ENCODE data around the gene TBX4.

Gene TBX4

DNA sequence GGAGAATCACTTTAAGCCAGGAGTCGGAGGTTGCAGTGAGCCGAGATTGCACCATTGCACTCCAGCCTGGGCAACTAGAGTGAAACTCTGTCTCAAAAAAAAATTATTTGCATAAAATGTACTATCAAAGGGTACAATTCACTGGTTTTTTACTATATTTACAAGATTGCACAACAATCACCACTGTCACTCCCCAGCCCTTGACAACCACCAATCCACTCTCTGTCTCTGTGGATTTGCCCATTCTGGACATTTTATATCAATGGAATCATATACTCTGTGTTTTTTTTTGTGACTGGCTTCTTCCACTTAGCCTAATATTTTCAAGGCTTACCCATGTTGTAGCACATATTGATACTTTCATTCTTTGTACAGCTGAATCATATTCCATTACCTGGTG is 33.8 kb upstream of the TBX4 start:
- POLR2A ChIA-PET = no interaction called here
- CTCF ChIA-PET = interaction anchor here (0.7 to 1.4 kb wide), 2 partner anchors 158 to 362 kb away, joined by 4 read pairs; no protein-coding TSS in a partner anchor

DNA sequence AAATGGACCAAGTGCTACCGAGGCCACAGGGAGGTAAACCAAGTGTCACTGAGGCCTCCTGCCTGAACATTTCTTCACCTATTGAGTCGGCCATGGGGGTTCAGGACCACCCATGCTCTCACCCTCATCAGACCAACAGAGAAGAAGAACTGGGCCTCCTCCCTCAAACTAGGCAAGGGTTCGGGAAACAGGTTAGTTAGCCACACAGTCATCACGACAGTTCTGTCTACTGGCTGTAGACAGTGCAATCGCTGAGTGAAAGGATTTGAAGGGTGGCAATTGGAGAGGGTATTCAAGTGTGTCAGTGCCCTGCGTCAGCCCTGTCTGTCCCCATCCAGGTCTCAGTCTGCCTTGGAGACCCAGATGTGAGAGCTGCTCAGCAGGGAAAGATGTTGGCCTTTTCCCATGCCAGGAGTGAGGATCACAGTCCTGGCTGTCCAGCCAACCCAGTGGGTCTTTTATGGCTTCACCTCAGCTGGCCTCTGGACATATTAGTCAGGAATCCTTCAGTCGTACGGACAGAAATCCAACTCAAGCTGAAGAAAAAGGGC is 32.7 kb upstream of the TBX4 start:
- no peak for TF ChIP-seq CTBP1 (IDR thresholded peaks at IDR 0.05; ENCODE audit: borderline replicate concordance)
- CTCF ChIA-PET = no interaction called here
- DNase-seq (ENCODE audit: extremely low spot score) = no peak
- POLR2A ChIA-PET = no interaction called here

More for the DNA sequence above, 33.8 kb upstream of the TBX4 start:
- TF ChIP-seq NFRKB (IDR thresholded peaks at IDR 0.05) (no peak), BHLHE40 (IDR thresholded peaks at IDR 0.05; ENCODE audit: borderline replicate concordance) (no peak), LEF1 (IDR thresholded peaks at IDR 0.05; ENCODE audit: borderline replicate concordance) (no peak), ARNT (IDR thresholded peaks at IDR 0.05) (no peak), L3MBTL2 (conservative IDR thresholded peaks at IDR 0.05) (no peak), ELF4 (IDR thresholded peaks at IDR 0.05) (no peak), SP1 (IDR thresholded peaks at IDR 0.05) (no peak), SUZ12 (IDR thresholded peaks at IDR 0.05) (no peak), CTBP1 (IDR thresholded peaks at IDR 0.05; ENCODE audit: borderline replicate concordance) (no peak), FOXA1 (IDR thresholded peaks at IDR 0.05) (no peak), FOXM1 (IDR thresholded peaks at IDR 0.05; ENCODE audit: borderline replicate concordance) (no peak), TARDBP (IDR thresholded peaks at IDR 0.05) (no peak), HDGF (IDR thresholded peaks at IDR 0.05; ENCODE audit: borderline replicate concordance) (no peak), ZNF384 (IDR thresholded peaks at IDR 0.05) (no peak), FOXK2 (IDR thresholded peaks at IDR 0.05) (no peak)
- TF ChIP-seq, protein P1, sequence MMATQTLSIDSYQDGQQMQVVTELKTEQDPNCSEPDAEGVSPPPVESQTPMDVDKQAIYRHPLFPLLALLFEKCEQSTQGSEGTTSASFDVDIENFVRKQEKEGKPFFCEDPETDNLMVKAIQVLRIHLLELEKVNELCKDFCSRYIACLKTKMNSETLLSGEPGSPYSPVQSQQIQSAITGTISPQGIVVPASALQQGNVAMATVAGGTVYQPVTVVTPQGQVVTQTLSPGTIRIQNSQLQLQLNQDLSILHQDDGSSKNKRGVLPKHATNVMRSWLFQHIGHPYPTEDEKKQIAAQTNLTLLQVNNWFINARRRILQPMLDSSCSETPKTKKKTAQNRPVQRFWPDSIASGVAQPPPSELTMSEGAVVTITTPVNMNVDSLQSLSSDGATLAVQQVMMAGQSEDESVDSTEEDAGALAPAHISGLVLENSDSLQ (IDR thresholded peaks at IDR 0.05) = no peak
- DNase-seq (ENCODE audit: extremely low spot score) = no peak

DNA sequence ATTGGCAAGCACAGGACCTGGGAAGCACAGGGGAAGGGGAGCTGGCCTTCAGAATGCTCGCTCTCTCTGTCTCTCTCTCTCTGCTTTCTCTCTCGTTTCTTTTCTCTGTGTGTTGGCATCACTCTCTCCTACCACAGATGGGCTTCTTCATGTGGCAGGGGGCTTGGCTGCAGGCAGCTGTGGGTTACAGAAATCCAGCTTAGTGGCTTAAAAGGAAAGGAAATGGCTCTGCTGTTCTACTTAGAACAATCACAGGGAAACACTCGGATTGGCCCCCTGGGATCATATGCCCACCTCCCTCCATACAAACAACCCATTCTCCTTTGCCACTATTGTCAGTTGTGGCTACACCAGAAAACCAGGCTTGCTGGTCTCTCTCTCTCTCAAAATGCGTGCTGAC is 32.2 kb upstream of the TBX4 start:
- POLR2A ChIA-PET = no interaction called here
- DNase-seq (ENCODE audit: extremely low spot score) = no peak
- CTCF ChIA-PET = no interaction called here
- TF ChIP-seq ELF4 (IDR thresholded peaks at IDR 0.05) (no peak), ZNF384 (IDR thresholded peaks at IDR 0.05) (no peak), L3MBTL2 (conservative IDR thresholded peaks at IDR 0.05) (no peak), NFRKB (IDR thresholded peaks at IDR 0.05) (no peak), CTBP1 (IDR thresholded peaks at IDR 0.05; ENCODE audit: borderline replicate concordance) (no peak), SP1 (IDR thresholded peaks at IDR 0.05) (no peak), HDGF (IDR thresholded peaks at IDR 0.05; ENCODE audit: borderline replicate concordance) (no peak), FOXM1 (IDR thresholded peaks at IDR 0.05; ENCODE audit: borderline replicate concordance) (no peak), TARDBP (IDR thresholded peaks at IDR 0.05) (no peak), FOXK2 (IDR thresholded peaks at IDR 0.05) (no peak), LEF1 (IDR thresholded peaks at IDR 0.05; ENCODE audit: borderline replicate concordance) (no peak), SUZ12 (IDR thresholded peaks at IDR 0.05) (no peak), ARNT (IDR thresholded peaks at IDR 0.05) (no peak)
- TF ChIP-seq, protein P1 (IDR thresholded peaks at IDR 0.05) = no peak

DNA sequence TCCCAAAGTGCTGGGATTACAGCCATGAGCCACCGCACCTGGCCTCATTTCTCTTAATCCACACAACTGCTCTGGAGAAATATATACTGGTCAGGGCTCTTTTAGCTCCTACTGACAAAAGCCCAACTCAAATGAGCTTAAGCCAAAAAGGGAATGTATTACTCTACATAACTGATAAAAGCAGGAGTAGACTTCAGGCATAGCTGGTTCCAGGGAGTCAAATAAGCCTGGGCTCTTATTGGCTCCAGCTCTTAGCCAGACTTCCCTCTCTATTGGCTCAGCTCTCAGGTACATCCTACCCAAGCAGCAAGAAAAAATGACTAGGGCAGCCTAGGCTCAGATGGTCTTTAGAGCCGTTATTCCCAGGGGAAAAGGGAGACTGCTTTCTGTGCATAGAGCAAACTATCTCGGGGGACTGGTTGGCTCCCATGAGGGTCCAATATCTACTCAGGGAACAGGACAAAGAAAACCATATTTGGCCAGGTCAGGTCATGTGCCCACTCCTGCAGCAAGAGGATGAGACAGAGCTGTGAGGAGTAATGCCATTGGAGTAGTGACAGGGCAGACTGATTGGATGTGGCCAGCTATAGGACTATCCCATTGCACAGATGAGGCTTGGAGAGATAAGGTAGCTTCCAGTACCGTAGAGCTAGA is 31.4 kb upstream of the TBX4 start:
- DNase-seq (ENCODE audit: extremely low spot score) = no peak
- ChIA-PET POLR2A (interaction anchor here (0.7 to 0.9 kb wide), 2 partner anchors 9 to 146 kb away, joined by 3 read pairs; no protein-coding TSS in a partner anchor), CTCF (no interaction called here)
- no peak for TF ChIP-seq BHLHE40 (IDR thresholded peaks at IDR 0.05; ENCODE audit: borderline replicate concordance)
- no peak for TF ChIP-seq ZNF384 (IDR thresholded peaks at IDR 0.05)
- TF ChIP-seq TARDBP (IDR thresholded peaks at IDR 0.05) = no peak
- TF ChIP-seq SP1 (IDR thresholded peaks at IDR 0.05) = no peak
- TF ChIP-seq HDGF (IDR thresholded peaks at IDR 0.05; ENCODE audit: borderline replicate concordance) = no peak
- TF ChIP-seq ARNT (IDR thresholded peaks at IDR 0.05) = no peak
- TF ChIP-seq FOXA1 (IDR thresholded peaks at IDR 0.05) = no peak
- TF ChIP-seq L3MBTL2 (conservative IDR thresholded peaks at IDR 0.05) = no peak
- no peak for TF ChIP-seq FOXK2 (IDR thresholded peaks at IDR 0.05)

DNA sequence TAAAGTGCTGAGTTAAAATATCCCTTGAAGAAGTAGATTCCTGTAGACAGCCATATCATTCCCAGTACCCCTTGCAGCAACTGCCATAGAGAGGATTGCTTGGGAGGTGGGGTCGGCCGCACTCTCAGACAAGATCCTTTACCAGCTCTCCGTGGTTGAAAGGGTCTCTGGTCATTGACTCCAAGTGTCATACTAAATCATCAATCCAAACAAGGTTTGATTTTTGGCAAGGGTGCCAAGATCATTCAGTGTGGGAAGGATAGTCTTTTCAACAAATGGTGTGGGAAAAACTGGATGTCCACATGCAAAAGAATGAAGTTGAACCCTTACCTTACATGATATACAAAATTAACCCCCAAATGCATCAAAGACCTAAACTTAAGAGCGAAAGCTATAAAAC is 30.8 kb upstream of the TBX4 start:
- no peak for TF ChIP-seq CTBP1 (IDR thresholded peaks at IDR 0.05; ENCODE audit: borderline replicate concordance)
- TF ChIP-seq SUZ12 (IDR thresholded peaks at IDR 0.05) = no peak
- no peak for TF ChIP-seq SP1 (IDR thresholded peaks at IDR 0.05)
- no peak for TF ChIP-seq ZNF384 (IDR thresholded peaks at IDR 0.05)
- no peak for TF ChIP-seq ELF4 (IDR thresholded peaks at IDR 0.05)
- no peak for TF ChIP-seq FOXK2 (IDR thresholded peaks at IDR 0.05)
- TF ChIP-seq LEF1 (IDR thresholded peaks at IDR 0.05; ENCODE audit: borderline replicate concordance) = no peak
- TF ChIP-seq, protein P1 (IDR thresholded peaks at IDR 0.05) = no peak
- TF ChIP-seq BHLHE40 (IDR thresholded peaks at IDR 0.05; ENCODE audit: borderline replicate concordance) = no peak
- no peak for TF ChIP-seq FOXM1 (IDR thresholded peaks at IDR 0.05; ENCODE audit: borderline replicate concordance)
- no peak for TF ChIP-seq ARNT (IDR thresholded peaks at IDR 0.05)
- TF ChIP-seq L3MBTL2 (conservative IDR thresholded peaks at IDR 0.05) = no peak
- TF ChIP-seq NFRKB (IDR thresholded peaks at IDR 0.05) = no peak
- no peak for TF ChIP-seq HDGF (IDR thresholded peaks at IDR 0.05; ENCODE audit: borderline replicate concordance)
- TF ChIP-seq FOXA1 (IDR thresholded peaks at IDR 0.05) = no peak
- no peak for TF ChIP-seq TARDBP (IDR thresholded peaks at IDR 0.05)
- POLR2A ChIA-PET = interaction anchor here (0.7 to 0.9 kb wide), 2 partner anchors 9 to 146 kb away, joined by 3 read pairs; no protein-coding TSS in a partner anchor
- CTCF ChIA-PET = no interaction called here
- DNase-seq (ENCODE audit: extremely low spot score) = no peak
